Upper lobe of left lung (tissue), 4 donors: ENCODE results near the gene IRF1.

Source experiments
- EP300 ChIP-seq, 4 donors: sonication (generic); formaldehyde crosslinking; IDR thresholded peaks; one replicate each; pipeline ENCODE4 v1.5.1; 2017; ENCODE audit warnings: antibody characterized with exemption in 4 of 4, control low read depth in 2 of 4
- POLR2A ChIP-seq, 4 donors: fragments of 450-650 bp; IDR thresholded peaks; one replicate each; pipeline ENCODE4 v1.5.1; 2016 to 2017; ENCODE audit warnings: antibody characterized with exemption in 4 of 4, mild to moderate bottlenecking in 2 of 4
- TF ChIP-seq, protein P1 (sequence below), 6 experiments: fragments of 450-650 bp in 4 of 6; fragments of 200-600 bp in 2 of 6; sonication (generic) in 2 of 6; IDR thresholded peaks; one replicate each; pipeline ENCODE4 v1.5.1; 2016 to 2019; ENCODE audit warnings: antibody characterized with exemption in 6 of 6

DNA sequence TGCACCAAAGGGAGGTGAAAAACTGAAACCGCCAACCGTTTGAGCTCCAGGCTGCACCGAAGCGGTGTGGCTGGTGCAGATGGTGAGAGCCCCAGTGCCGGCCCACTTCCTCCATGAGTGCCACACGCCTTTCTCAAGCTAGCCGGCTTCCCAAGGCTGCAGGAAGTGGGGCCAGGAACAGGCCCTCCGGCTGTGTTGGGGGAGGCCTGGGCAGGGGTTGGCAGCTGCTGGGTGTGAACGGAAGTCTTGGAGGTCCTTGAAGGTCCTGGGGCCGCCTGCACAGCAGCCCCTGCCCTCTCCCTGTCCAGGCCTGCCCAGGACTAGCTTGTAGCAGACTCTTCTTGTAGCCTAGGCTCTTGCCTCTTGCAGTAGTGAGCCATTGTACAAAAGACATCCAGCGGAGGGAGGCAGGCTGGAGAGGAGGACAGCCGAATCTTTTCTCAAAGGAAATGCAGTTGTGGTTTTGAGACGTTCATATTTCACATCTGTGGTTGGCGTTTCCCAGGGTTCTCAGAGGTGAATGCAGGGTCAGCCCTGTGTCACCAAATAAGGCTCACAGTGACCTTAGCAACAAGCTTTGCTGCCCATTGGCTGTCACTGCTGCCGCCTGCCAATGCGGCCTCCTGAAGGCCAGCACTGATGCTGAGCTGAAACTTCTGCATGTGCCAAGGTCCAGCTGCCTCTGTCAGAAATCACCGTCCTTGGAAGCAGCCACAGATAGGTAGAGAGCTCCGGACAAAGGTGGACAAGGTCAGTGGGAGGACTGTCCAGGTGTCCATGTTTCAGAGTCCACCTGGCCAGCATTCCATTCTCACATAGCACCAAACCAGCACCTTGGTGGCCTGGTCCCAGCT lies 23.9 kb downstream of the IRF1 start:
- no peak for TF ChIP-seq POLR2A (IDR thresholded peaks at IDR 0.05)
- TF ChIP-seq, protein P1, sequence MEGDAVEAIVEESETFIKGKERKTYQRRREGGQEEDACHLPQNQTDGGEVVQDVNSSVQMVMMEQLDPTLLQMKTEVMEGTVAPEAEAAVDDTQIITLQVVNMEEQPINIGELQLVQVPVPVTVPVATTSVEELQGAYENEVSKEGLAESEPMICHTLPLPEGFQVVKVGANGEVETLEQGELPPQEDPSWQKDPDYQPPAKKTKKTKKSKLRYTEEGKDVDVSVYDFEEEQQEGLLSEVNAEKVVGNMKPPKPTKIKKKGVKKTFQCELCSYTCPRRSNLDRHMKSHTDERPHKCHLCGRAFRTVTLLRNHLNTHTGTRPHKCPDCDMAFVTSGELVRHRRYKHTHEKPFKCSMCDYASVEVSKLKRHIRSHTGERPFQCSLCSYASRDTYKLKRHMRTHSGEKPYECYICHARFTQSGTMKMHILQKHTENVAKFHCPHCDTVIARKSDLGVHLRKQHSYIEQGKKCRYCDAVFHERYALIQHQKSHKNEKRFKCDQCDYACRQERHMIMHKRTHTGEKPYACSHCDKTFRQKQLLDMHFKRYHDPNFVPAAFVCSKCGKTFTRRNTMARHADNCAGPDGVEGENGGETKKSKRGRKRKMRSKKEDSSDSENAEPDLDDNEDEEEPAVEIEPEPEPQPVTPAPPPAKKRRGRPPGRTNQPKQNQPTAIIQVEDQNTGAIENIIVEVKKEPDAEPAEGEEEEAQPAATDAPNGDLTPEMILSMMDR (IDR thresholded peaks at IDR 0.05), result no peak
- no peak for TF ChIP-seq EP300 (IDR thresholded peaks at IDR 0.05)
